IMR-90 (cell line): ENCODE results near the gene IFNA1. TPM values are rescaled to one million over a fixed set of nuclear protein-coding genes. Genes with fewer than 3 reads are reported as not detected.

Experiments
- ATAC-seq: fragments of 200-7000 bp; cut with Tn5 transposase; 2 replicates; pipeline ENCODE4 v1.9.1; 2020; ENCODE audit warnings: low read depth, mild to moderate bottlenecking, moderate library complexity
- BruUV-seq: library from RNA; stranded (reverse); fragments of 400-500 nt; replicated peaks from 2 replicates; lab custom pipeline; 2021; lab: Mats Ljungman, UMichigan
- CTCF ChIA-PET: fragments of 300-600 bp; formaldehyde crosslinking; extraction: SDS; loops from one replicate; lab custom pipeline; 2021; ENCODE audit warnings: antibody characterized with exemption; lab: Yijun Ruan, JAX
- POLR2A ChIA-PET: fragments of 300-600 bp; sonication (Branson Sonifier 250); formaldehyde crosslinking; loops from one replicate; lab custom pipeline; 2022; ENCODE audit warnings: antibody characterized with exemption; ENCODE audit not compliant: unreplicated experiment; lab: Charles Lee
- DNase-seq: peaks from one replicate; pipeline ENCODE4 v3.0.0; 2013
- H2AFZ ChIP-seq: replicated peaks from 2 replicates; pipeline ENCODE3; 2013; ENCODE audit warnings: low read length, mild to moderate bottlenecking; ENCODE audit not compliant: poor library complexity
- H2AK5ac ChIP-seq: 2 replicates; pipeline ENCODE4 v1.6.1; 2013; ENCODE audit warnings: low read depth, low read length, inconsistent platforms
- H2AK9ac ChIP-seq: replicated peaks from 2 replicates; pipeline ENCODE3; 2013; ENCODE audit warnings: mild to moderate bottlenecking, low read depth, low read length, moderate library complexity; ENCODE audit not compliant: poor library complexity
- H2BK120ac ChIP-seq: 2 replicates; pipeline ENCODE4 v1.6.1; 2013; ENCODE audit warnings: low read depth, low read length, inconsistent platforms
- H2BK15ac ChIP-seq: 3 replicates; pipeline ENCODE4 v1.6.1; 2013; ENCODE audit warnings: low read depth, low read length, inconsistent platforms
- H2BK20ac ChIP-seq: 2 replicates; pipeline ENCODE4 v1.6.1; 2013; ENCODE audit warnings: low read depth, mild to moderate bottlenecking, inconsistent platforms, low read length, moderate library complexity
- H2BK5ac ChIP-seq: 2 replicates; pipeline ENCODE4 v1.6.1; 2013; ENCODE audit warnings: mild to moderate bottlenecking, low read depth, low read length, inconsistent platforms; ENCODE audit not compliant: poor library complexity, severe bottlenecking
- H3K14ac ChIP-seq: replicated peaks from 2 replicates; pipeline ENCODE4 v1.6.1; 2013; ENCODE audit warnings: low read depth, low read length, inconsistent platforms
- H3K18ac ChIP-seq: 2 replicates; pipeline ENCODE4 v1.6.1; 2013; ENCODE audit warnings: low read depth, low read length, control low read depth
- H3K23ac ChIP-seq: 2 replicates; pipeline ENCODE4 v1.6.1; 2013; ENCODE audit warnings: low read depth, low read length, inconsistent platforms
- H3K27ac ChIP-seq: 2 replicates; pipeline ENCODE4 v1.5.1; 2013; ENCODE audit warnings: mild to moderate bottlenecking, control low read depth, low read length; ENCODE audit not compliant: insufficient read depth
- H3K27me3 ChIP-seq: 2 replicates; pipeline ENCODE4 v1.6.1; 2013; ENCODE audit warnings: low read length; ENCODE audit not compliant: control insufficient read depth, insufficient read depth
- H3K36me3 ChIP-seq: 2 replicates; pipeline ENCODE4 v1.6.1; 2013; ENCODE audit warnings: low read length, mixed read lengths; ENCODE audit not compliant: control insufficient read depth, insufficient read depth
- H3K4ac ChIP-seq: 2 replicates; pipeline ENCODE4 v1.6.1; 2013; ENCODE audit warnings: low read depth, low read length, inconsistent platforms
- H3K4me1 ChIP-seq: 2 replicates; pipeline ENCODE4 v1.6.1; 2013; ENCODE audit warnings: low read length, mixed read lengths; ENCODE audit not compliant: control insufficient read depth, insufficient read depth
- H3K4me2 ChIP-seq: 2 replicates; pipeline ENCODE4 v1.6.1; 2013; ENCODE audit warnings: low read depth, mild to moderate bottlenecking, control low read depth, low read length, moderate library complexity
- H3K4me3 ChIP-seq: 2 replicates; pipeline ENCODE4 v1.5.1; 2013; ENCODE audit warnings: low read depth, mild to moderate bottlenecking, control low read depth, low read length, moderate library complexity; ENCODE audit not compliant: insufficient read depth
- H3K56ac ChIP-seq: 2 replicates; pipeline ENCODE4 v1.6.1; 2013; ENCODE audit warnings: low read length, inconsistent platforms; ENCODE audit not compliant: insufficient read depth; ENCODE audit errors: extremely low read depth
- H3K79me1 ChIP-seq, 2 experiments: 2 replicates each; pipeline ENCODE4 v1.6.1; 2013; ENCODE audit warnings: low read length in 2 of 2, inconsistent platforms in 1 of 2, low read depth in 1 of 2
- H3K9ac ChIP-seq: 2 replicates; pipeline ENCODE4 v1.6.1; 2013; ENCODE audit warnings: low read depth, low read length, control low read depth
- H3K9me1 ChIP-seq: 2 replicates; pipeline ENCODE4 v1.6.1; 2013; ENCODE audit warnings: low read length, inconsistent platforms; ENCODE audit not compliant: insufficient read depth
- H3K9me3 ChIP-seq: 2 replicates; pipeline ENCODE4 v1.6.1; 2013; ENCODE audit warnings: low read length; ENCODE audit not compliant: control insufficient read depth, insufficient read depth
- H4K20me1 ChIP-seq: 2 replicates; pipeline ENCODE4 v1.6.1; 2013; ENCODE audit warnings: low read length, inconsistent platforms; ENCODE audit not compliant: insufficient read depth
- H4K5ac ChIP-seq: 2 replicates; pipeline ENCODE4 v1.6.1; 2013; ENCODE audit warnings: mild to moderate bottlenecking, low read depth, low read length, control low read depth
- H4K8ac ChIP-seq, 2 experiments: 2 replicates each; pipeline ENCODE4 v1.6.1; 2013; ENCODE audit warnings: low read depth in 2 of 2, low read length in 2 of 2, control low read depth in 1 of 2, inconsistent platforms in 1 of 2
- H4K91ac ChIP-seq: 2 replicates; pipeline ENCODE4 v1.6.1; 2013; ENCODE audit warnings: low read depth, low read length, inconsistent platforms; ENCODE audit not compliant: insufficient read depth
- BHLHE40 ChIP-seq: fragments of 150-350 bp; IDR thresholded peaks from 2 replicates; pipeline ENCODE4 v1.6.1; 2016; ENCODE audit warnings: mild to moderate bottlenecking, low read depth, low read length
- CEBPB ChIP-seq: IDR thresholded peaks from 2 replicates; pipeline ENCODE4 v1.6.1; 2012; ENCODE audit warnings: low read depth, low read length, improper control_type of control experiment
- CHD1 ChIP-seq: IDR thresholded peaks from 2 replicates; pipeline ENCODE4 v1.6.1; 2012; ENCODE audit warnings: low read depth, low read length, improper control_type of control experiment
- CTCF ChIP-seq: conservative IDR thresholded peaks from 2 replicates; pipeline ENCODE4 v1.5.1; 2012; ENCODE audit warnings: mild to moderate bottlenecking, low read depth, low read length, improper control_type of control experiment
- ELK1 ChIP-seq: fragments of 150-350 bp; IDR thresholded peaks from 2 replicates; pipeline ENCODE4 v1.6.1; 2016; ENCODE audit warnings: low read depth, mild to moderate bottlenecking, low read length, moderate library complexity, borderline replicate concordance
- MAFK ChIP-seq: IDR thresholded peaks from 2 replicates; pipeline ENCODE4 v1.6.1; 2012; ENCODE audit warnings: low read depth, low read length, improper control_type of control experiment
- MAZ ChIP-seq: IDR thresholded peaks from 2 replicates; pipeline ENCODE4 v1.6.1; 2012; ENCODE audit warnings: low read depth, mild to moderate bottlenecking, low read length, improper control_type of control experiment, moderate library complexity, borderline replicate concordance
- MXI1 ChIP-seq: IDR thresholded peaks from 2 replicates; pipeline ENCODE4 v1.6.1; 2012; ENCODE audit warnings: low read depth, mild to moderate bottlenecking, low read length, moderate library complexity, borderline replicate concordance
- NFE2L2 ChIP-seq: fragments of 150-350 bp; IDR thresholded peaks from 2 replicates; pipeline ENCODE4 v1.6.1; 2016; ENCODE audit warnings: low read depth, mild to moderate bottlenecking, low read length
- POLR2A ChIP-seq: IDR thresholded peaks from 2 replicates; pipeline ENCODE4 v1.6.1; 2012; ENCODE audit warnings: mild to moderate bottlenecking, low read depth, low read length
- RAD21 ChIP-seq: IDR thresholded peaks from 2 replicates; pipeline ENCODE4 v1.6.1; 2012; ENCODE audit warnings: low read length, improper control_type of control experiment
- RCOR1 ChIP-seq: IDR thresholded peaks from 2 replicates; pipeline ENCODE4 v1.6.1; 2012; ENCODE audit warnings: mild to moderate bottlenecking, low read length, improper control_type of control experiment; ENCODE audit not compliant: insufficient replicate concordance
- RFX5 ChIP-seq: IDR thresholded peaks from 2 replicates; pipeline ENCODE4 v1.8.0; 2012; ENCODE audit warnings: low read depth, mild to moderate bottlenecking, low read length, moderate library complexity
- SMC3 ChIP-seq: fragments of 150-350 bp; IDR thresholded peaks from 2 replicates; pipeline ENCODE4 v1.6.1; 2016; ENCODE audit warnings: low read depth, mild to moderate bottlenecking, antibody characterized with exemption, low read length, moderate library complexity
- USF2 ChIP-seq: fragments of 150-350 bp; IDR thresholded peaks from 2 replicates; pipeline ENCODE4 v1.6.1; 2017; ENCODE audit warnings: mild to moderate bottlenecking, antibody characterized with exemption, low read length, low read depth
- WGBS, 2 experiments: methylation state at CpG; one replicate each; pipeline versions ENCODE4 v1.1.5 to v1.1.7; 2013; ENCODE audit warnings: missing lambda C conversion rate in 2 of 2; ENCODE audit not compliant: insufficient read length in 1 of 2; ENCODE audit errors: extremely low coverage in 2 of 2; 5-methylcytosine and 5-hydroxymethylcytosine counted together
- dilution Hi-C: fragments of 300-500 bp; cut with HindIII; formaldehyde crosslinking; loops from one replicate; pipeline ENCODE4 v1.14.3; 2018; ENCODE audit warnings: low sequenced_read_pairs; ENCODE audit not compliant: unreplicated experiment
- in situ Hi-C: fragments of 300-500 bp; cut with MboI; formaldehyde crosslinking; loops from 3 replicates; pipeline ENCODE4 v1.14.3; 2019; ENCODE audit warnings: low sequenced_read_pairs, inconsistent platforms, mixed read lengths
- intact Hi-C: fragments of 100-400 bp; cut with micrococcal nuclease; formaldehyde crosslinking; loops from 2 replicates; pipeline ENCODE4 v1.10.0; 2022
- polyA plus RNA-seq, 3 experiments: library from polyadenylated mRNA; depleted of rRNA; stranded (reverse); fragments of >200 nt; gene quantifications; 2 replicates each; pipeline ENCODE4 v1.2.3, GENCODE V29; 2012; ENCODE audit warnings: low replicate concordance in 1 of 3
- total RNA-seq: library from RNA; depleted of rRNA; stranded (reverse); fragments of >200 nt; gene quantifications from 2 replicates; pipeline ENCODE4 v1.2.3, GENCODE V29; 2012

IFNA1 gene
- total and polyA plus RNA-seq, 2 of the 4 experiments (the other 2 are of a cell fraction), result not detected

- Histone ChIP-seq H3K9me3 (no peaks in the 10 kb centered on the region), H3K27ac (no peak overlapping the region), H3K36me3 (no peaks in the 10 kb centered on the region), H3K56ac (no peak overlapping the region), H3K4me1 (no peaks in the 10 kb centered on the region), H3K4me2 (peak overlapping the region; percentile 79), H2AFZ (peak overlapping the region; percentile 69), H3K23ac (no peak overlapping the region), H3K4me3 (no peak overlapping the region), H3K9me1 (no peaks in the 10 kb centered on the region), H4K91ac (no peak overlapping the region), H3K79me1 (no peaks in the 10 kb centered on the region), H2AK9ac (no peak overlapping the region), H4K20me1 (no peaks in the 10 kb centered on the region), H3K14ac (no peak overlapping the region), H3K9ac (no peak overlapping the region), H3K4ac (no peak overlapping the region), H3K27me3 (peaks cover 45% of the 10 kb centered on the region), H2BK120ac (no peak overlapping the region), H2AK5ac (no peak overlapping the region), H2BK15ac (no peak overlapping the region), H2BK20ac (no peak overlapping the region), H3K18ac (no peak overlapping the region), H2BK5ac (no peak overlapping the region), H4K8ac (no peak overlapping the region), H4K5ac (no peak overlapping the region)
- WGBS, 2 experiments, result 4% methylated on average over 41 of the region's 53 CpGs; no CpG with 5 or more reads in 1 of the 2 experiments
- ChIA-PET CTCF (no interaction called here), POLR2A (no interaction called here)
- intact Hi-C loops (no loop called here), in situ Hi-C loops (no loop called here), dilution Hi-C loops (no loop called here)
- DNase-seq, result no peak
- BruUV-seq, result no TSS peak
- peak; percentile 48; the same call in 1 of the 2 replicates for ATAC-seq
- no peak for TF ChIP-seq USF2
- TF ChIP-seq NFE2L2, result no peak
- TF ChIP-seq SMC3, result no peak
- TF ChIP-seq CTCF, result no peak
- no peak for TF ChIP-seq RCOR1
- TF ChIP-seq CHD1, result no peak
- no peak for TF ChIP-seq BHLHE40
- no peak for TF ChIP-seq MAZ
- TF ChIP-seq POLR2A, result no peak
- no peak for TF ChIP-seq MAFK
- no peak for TF ChIP-seq CEBPB
- no peak for TF ChIP-seq RAD21
- no peak for TF ChIP-seq RFX5
- TF ChIP-seq MXI1, result no peak
- no peak for TF ChIP-seq ELK1
These were observed 37.6 kb upstream of the IFNA1 start for GRCh38 chr9:21402386-21403251.
